Measurements from ENCODE around the gene AZU1.

AZU1 gene

DNA sequence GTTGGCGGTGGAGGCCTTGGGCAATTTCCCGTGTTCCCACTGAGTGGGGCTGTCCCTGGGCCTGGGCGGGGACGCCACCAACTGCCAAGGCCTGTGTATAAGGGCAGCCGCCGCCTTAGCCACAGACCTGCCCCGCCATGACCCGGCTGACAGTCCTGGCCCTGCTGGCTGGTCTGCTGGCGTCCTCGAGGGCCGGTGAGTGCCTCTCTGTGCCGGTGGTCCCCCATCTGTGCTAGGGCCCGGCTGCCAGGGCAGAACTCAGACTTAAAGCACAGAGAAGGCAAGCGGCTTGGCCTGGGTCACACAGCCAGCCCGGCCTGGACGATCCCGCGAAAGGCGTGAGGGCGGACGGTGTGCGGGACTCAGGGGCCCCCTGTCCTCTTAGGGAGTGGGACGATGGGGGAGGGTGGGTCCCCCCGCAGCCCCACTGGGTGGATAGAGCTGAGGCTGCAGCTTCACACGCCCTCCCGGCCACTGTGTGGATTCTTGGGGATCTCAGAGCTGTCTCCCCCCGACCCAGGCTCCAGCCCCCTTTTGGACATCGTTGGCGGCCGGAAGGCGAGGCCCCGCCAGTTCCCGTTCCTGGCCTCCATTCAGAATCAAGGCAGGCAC, at the start of gene AZU1:
Gene AZU1, plus strand, starts transcription at position 128 of the 612 bp plus-strand sequence. Its CDS starts 10 bp downstream, at position 138.
- in situ Hi-C loops (cut with HindIII; ENCODE audit: low sequenced_read_pairs), result no loop called here

DNA sequence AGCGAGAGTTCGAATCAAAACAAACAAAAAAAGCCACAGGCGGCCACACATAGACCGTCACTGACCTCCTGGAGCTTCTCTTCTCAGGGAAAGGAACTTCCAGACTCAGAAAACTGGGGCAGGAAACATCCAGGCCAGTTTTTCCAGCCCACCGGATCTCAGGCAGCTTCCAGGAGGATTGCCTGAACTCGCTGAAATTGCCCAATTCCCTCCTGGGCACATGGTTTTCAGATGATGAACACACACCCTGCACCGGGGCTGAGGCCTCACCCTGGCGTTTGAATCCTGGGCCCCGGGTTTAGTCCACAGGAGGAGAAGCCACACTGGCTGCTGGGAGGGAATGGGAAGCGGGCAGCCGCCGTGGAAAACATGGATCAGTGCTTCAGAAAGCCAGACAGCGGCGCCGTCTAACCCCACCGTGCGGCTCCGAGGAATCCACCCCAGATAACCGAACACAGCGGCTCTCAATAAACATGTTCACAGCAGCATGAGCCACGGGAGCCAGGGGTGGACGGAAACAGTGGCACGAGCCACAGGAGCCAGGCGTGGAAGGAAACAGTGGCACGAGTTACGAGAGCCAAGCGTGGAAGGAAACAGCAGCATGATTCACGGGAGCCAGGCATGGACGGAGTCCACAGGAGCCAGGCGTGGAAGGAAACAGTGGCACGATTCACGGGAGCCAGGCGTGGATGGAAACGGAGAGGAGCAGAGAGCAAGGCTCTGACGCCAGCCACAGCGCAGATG, 48.6 kb upstream of the AZU1 start:
- in situ Hi-C loops (cut with HindIII; ENCODE audit: low sequenced_read_pairs), result no loop called here

DNA sequence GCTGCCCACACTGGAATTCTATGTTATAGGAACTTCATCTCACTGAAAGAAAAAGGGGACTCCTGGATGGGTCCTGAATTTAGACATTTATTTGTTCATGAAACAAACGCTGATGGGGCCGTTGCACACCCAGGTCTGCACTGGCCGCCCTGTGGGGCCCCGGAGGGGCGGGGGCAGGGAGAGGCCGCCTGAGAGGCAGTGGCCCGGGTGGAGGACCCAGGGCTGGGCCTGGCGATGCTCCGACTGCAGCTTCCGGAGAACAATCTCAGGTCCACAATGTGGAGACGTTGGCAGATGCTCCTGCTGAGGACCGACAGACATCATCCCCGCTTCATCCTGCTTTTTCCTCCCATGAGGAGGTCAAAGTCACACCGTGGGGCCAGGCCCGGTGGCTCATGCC, 46.7 kb upstream of the AZU1 start:
- in situ Hi-C loops (cut with HindIII; ENCODE audit: low sequenced_read_pairs), result no loop called here

DNA sequence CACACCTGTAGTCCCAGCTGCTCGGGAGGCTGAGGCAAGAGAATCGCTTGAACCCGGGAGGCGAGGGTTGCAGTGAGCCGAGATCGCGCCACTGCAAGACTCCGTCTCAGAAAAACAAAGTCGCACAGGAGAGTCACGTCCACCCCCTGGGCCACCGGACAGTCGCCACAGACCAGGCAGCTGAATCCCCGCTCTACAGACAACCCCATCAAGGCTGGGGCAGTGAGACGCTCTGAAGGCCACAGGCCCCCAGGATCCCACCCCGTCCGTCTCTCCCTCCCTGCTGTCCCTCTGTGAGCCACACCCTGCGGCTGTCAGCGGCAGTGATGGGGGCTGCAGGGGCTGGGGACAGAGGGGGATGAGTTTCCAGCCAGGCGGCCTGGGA, 45.8 kb upstream of the AZU1 start:
- in situ Hi-C loops (cut with HindIII; ENCODE audit: low sequenced_read_pairs), result no loop called here

GRCh38 chr19:782185-782877, 45.3 kb upstream of the AZU1 start:
- in situ Hi-C loops (cut with HindIII; ENCODE audit: low sequenced_read_pairs), result no loop called here

GRCh38 chr19:782878-783668, 44.6 kb upstream of the AZU1 start:
- in situ Hi-C loops (cut with HindIII; ENCODE audit: low sequenced_read_pairs), result no loop called here

DNA sequence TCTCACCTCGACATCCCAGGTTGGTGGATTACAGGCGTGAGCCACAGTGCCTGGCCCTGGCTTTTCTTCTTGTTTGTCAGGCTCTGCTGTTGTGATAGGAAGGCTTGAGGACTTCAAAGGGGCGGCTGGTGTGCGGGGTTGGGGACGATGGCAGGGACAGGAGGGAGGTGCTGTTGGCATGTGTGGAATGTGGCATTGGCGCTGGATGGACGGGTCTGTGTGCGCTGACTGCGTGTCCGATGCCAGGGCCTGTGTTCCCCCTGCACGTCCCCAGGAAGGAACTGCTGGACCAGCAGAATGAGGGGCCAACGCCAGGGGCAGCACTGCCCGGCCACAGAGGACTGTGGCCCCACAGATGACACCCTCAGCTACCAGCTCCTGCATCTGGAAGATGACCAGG, 43.1 kb upstream of the AZU1 start:
- in situ Hi-C loops (cut with HindIII; ENCODE audit: low sequenced_read_pairs), result no loop called here

DNA sequence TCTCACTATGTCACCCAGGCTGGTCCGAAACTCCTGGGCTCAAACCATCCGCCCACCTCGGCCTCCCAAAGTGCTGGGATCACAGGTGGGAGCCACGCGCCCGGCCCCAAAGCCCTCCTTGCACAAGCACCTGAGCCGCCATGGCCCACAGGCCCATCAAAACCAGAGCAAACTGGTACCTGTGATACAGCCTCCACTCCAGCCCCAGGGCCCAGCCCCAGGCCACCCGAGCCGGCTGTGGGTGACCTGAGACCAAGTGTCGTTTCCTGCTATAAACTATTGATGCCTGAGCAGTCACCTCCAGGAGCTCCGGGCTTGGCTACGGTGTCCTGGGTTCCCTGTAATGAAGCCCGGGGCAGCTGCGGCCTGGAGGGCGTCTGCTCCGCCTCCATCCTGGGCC, 40.1 kb upstream of the AZU1 start:
- in situ Hi-C loops (cut with HindIII; ENCODE audit: low sequenced_read_pairs), result no loop called here

GRCh38 chr19:788686-788982, 39.0 kb upstream of the AZU1 start:
- in situ Hi-C loops (cut with HindIII; ENCODE audit: low sequenced_read_pairs), result no loop called here

DNA sequence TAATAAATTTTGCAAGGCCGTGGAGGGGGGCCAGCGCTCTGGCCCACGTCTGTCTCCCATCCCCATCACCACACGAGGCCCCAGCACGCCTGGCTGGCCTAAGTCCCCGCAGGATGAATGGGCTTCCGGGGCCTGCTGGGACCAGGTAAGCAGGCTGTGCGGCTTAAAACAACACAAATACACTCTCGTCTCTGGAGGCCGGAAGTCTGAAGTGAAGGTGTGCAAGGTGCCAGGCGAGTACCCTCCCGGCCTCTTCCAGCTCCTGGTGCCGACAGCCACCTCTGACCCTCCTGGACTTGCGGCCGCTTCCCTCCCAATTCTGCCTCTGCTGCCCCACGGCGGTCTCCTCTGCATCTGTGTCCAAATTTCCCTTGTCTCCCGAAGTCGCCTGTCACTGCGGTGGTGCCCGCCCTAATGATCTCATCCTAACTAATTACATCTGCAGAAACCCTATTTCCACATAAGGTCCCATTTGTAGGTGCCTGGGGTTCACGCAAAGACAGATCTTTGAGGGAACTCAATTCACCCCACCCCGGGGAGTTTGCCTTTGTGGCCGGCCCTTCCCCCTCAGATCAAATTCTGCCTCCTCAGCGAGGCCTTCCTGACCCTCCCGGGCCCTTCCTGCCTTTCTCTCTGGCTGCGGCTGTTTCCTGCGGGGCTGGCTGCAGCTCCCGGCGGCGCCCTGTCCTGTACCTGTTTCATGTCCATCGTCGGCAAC, 38.5 kb upstream of the AZU1 start:
- in situ Hi-C loops (cut with HindIII; ENCODE audit: low sequenced_read_pairs), result no loop called here

GRCh38 chr19:789701-790060, 38.0 kb upstream of the AZU1 start:
- in situ Hi-C loops (cut with HindIII; ENCODE audit: low sequenced_read_pairs), result no loop called here

- in situ Hi-C loops (cut with HindIII; ENCODE audit: low sequenced_read_pairs), result no loop called here
Measured at GRCh38 chr19:791007-791566, 36.5 kb upstream of the AZU1 start.

GRCh38 chr19:791567-792305, 35.9 kb upstream of the AZU1 start:
- in situ Hi-C loops (cut with HindIII; ENCODE audit: low sequenced_read_pairs), result no loop called here

- in situ Hi-C loops (cut with HindIII; ENCODE audit: low sequenced_read_pairs), result no loop called here
Measured at GRCh38 chr19:792306-792885, 35.2 kb upstream of the AZU1 start.

- in situ Hi-C loops (cut with HindIII; ENCODE audit: low sequenced_read_pairs), result no loop called here
Measured at GRCh38 chr19:793806-794205, 33.8 kb upstream of the AZU1 start.

- in situ Hi-C loops (cut with HindIII; ENCODE audit: low sequenced_read_pairs), result no loop called here
Measured at GRCh38 chr19:795073-795611, 32.5 kb upstream of the AZU1 start.

DNA sequence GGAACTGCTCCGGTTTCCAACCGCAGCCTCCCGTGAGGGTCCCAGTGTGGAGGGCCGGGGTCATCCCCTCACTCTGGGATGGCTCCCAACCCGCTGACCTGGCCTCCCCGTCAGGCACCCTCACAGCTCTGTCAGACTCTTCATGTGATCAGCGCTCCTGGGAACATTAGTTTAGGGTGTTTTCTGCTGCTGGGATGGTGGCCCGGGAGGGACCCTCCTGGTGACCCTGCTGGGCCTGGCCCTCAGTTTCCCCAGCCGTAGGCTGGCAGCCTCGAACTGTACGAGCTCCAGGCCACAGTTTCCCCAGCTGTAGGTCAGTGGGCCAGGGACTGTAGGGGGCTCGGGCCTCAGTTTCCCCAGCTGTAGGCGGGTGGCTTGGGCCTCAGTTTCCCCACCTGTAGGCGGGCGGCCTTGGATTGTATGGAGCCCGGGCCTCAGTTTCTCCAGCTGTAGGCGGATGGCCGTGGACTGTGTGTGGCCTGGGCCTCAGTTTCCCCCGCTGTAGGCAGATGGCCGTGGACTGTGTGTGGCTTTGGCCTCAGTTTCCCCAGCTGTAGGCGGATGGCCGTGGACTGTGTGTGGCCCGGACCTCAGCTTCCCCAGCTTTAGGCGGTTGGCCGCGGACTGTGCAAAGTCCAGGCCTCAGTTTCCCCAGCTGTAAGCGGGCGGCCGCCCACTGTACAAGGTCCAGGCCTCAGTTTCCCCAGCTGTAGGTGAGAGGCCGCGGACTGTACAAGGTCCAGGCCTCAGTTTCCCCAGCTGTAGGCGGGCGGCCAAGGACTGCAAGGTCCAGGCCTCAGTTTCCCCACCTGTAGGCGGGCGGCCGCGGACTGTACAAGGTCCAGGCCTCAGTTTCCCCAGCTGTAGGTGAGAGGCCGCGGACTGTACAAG, 31.7 kb upstream of the AZU1 start:
- in situ Hi-C loops (cut with HindIII; ENCODE audit: low sequenced_read_pairs), result no loop called here
